Sigmoid colon (tissue), 4 donors: Measurements from ENCODE around the gene GNA12.

Source experiments
- CTCF ChIP-seq, 4 experiments: fragments of 450-650 bp in 3 of 4; fragments of 200-600 bp in 1 of 4; IDR thresholded peaks; one replicate each; pipeline ENCODE4 v1.5.1; 2016 to 2019; ENCODE audit warnings: antibody characterized with exemption in 4 of 4, mild to moderate bottlenecking in 3 of 4, moderate library complexity in 2 of 4
- POLR2A ChIP-seq, 2 donors: fragments of 450-650 bp; IDR thresholded peaks; one replicate each; pipeline ENCODE4 v1.6.1; 2016; ENCODE audit warnings: antibody characterized with exemption in 2 of 2, mild to moderate bottlenecking in 2 of 2, moderate library complexity in 2 of 2
- POLR2AphosphoS5 ChIP-seq, 4 donors: sonication (generic); formaldehyde crosslinking; IDR thresholded peaks; one replicate each; pipeline ENCODE4 v1.6.1; 2017; ENCODE audit warnings: antibody characterized with exemption in 4 of 4

GRCh38 chr7:2699289-2699620 lies 144.9 kb downstream of the GNA12 start:
- no peak for TF ChIP-seq CTCF (IDR thresholded peaks at IDR 0.05)
- no peak for TF ChIP-seq POLR2A (IDR thresholded peaks at IDR 0.05)
- TF ChIP-seq POLR2AphosphoS5 (IDR thresholded peaks at IDR 0.05): no peak
